Measurements from ENCODE around the gene FCHSD2. TPM values are rescaled to one million over a fixed set of nuclear protein-coding genes. Genes with fewer than 3 reads are reported as not detected.

The FCHSD2 gene
- total and polyA plus RNA-seq, 9 of the 15 experiments (the other 6 are each of a cell fraction or from before 2014, with no cell fraction given): 1.8 to 14.7 (median 6.4) TPM

DNA sequence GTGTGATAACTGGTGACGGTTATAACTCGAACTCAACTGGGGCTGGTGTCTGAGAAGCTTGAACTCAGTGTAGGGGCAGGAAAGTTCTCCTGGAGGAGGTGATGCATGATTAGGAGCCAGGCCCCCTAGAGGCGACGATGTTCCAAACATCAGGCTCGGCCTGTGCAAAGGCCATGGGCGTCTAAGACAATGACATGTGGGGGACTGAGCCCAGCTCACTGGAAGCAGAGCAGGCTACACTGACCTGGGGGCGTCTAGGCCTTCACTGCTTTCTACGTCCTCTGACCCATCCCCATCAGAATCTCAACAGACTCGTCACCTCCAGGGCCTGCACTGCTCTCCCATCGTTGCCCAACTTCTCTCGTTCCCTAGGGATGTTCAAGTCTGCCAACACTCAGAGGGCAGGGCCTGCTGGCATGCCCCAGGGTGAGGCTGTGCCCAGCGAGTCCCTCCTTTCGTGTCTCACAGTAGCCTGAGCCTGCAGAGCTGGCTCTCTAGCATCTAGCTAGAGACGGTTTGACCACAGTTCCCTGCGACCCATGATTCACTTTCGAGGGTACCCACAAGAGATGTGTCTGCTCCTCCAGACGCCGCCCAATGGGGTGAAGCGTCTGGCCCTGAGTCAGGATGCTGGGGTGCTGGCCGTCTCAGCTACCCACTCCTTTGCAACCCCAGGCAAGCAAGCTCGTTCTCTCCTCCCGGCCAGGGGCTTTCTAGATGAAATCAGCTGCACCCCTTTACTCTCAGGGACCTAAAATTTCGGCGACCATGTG, 329.0 kb downstream of the FCHSD2 start (continued):
- TF ChIP-seq UBTF (IDR thresholded peaks at IDR 0.05; ENCODE audit: borderline replicate concordance in 1 of 2, low read depth in 2 of 2, low read length in 2 of 2) (0 out of 4 replicates have a peak, but pooled peaks of 1 of the 2 experiments have one; percentile 46), ZNF263 (CRISPR knock-in tag; IDR thresholded peaks at IDR 0.05; ENCODE audit: borderline replicate concordance) (no peak; the same call in 1 of the 2 replicates), ZNF583 (CRISPR knock-in tag; IDR thresholded peaks at IDR 0.05) (no peak), CXXC5 (CRISPR knock-in tag; IDR thresholded peaks at IDR 0.05) (no peak), KLF13 (tag; IDR thresholded peaks at IDR 0.05; ENCODE audit: borderline replicate concordance, low read depth) (no peak), IRF2 (CRISPR knock-in tag; IDR thresholded peaks at IDR 0.05) (no peak), TOE1 (IDR thresholded peaks at IDR 0.05; ENCODE audit: borderline replicate concordance) (no peak), TOE1 (CRISPR knock-in tag; IDR thresholded peaks at IDR 0.05; ENCODE audit: borderline replicate concordance, low read depth) (no peak), ZNF778 (CRISPR knock-in tag; IDR thresholded peaks at IDR 0.05) (no peak), MED1 (CRISPR knock-in tag; IDR thresholded peaks at IDR 0.05; ENCODE audit: borderline replicate concordance) (no peak), MAFK (IDR thresholded peaks at IDR 0.05; ENCODE audit: low read length) (no peak), POLR2H (tag; IDR thresholded peaks at IDR 0.05; ENCODE audit: low read depth) (no peak)
- TF ChIP-seq, protein P1, sequence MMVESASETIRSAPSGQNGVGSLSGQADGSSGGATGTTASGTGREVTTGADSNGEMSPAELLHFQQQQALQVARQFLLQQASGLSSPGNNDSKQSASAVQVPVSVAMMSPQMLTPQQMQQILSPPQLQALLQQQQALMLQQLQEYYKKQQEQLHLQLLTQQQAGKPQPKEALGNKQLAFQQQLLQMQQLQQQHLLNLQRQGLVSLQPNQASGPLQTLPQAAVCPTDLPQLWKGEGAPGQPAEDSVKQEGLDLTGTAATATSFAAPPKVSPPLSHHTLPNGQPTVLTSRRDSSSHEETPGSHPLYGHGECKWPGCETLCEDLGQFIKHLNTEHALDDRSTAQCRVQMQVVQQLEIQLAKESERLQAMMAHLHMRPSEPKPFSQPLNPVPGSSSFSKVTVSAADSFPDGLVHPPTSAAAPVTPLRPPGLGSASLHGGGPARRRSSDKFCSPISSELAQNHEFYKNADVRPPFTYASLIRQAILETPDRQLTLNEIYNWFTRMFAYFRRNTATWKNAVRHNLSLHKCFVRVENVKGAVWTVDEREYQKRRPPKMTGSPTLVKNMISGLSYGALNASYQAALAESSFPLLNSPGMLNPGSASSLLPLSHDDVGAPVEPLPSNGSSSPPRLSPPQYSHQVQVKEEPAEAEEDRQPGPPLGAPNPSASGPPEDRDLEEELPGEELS (CRISPR knock-in tag; IDR thresholded peaks at IDR 0.05; ENCODE audit: borderline replicate concordance): no peak
- TF ChIP-seq, protein P2, sequence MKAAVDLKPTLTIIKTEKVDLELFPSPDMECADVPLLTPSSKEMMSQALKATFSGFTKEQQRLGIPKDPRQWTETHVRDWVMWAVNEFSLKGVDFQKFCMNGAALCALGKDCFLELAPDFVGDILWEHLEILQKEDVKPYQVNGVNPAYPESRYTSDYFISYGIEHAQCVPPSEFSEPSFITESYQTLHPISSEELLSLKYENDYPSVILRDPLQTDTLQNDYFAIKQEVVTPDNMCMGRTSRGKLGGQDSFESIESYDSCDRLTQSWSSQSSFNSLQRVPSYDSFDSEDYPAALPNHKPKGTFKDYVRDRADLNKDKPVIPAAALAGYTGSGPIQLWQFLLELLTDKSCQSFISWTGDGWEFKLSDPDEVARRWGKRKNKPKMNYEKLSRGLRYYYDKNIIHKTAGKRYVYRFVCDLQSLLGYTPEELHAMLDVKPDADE (conservative IDR thresholded peaks at IDR 0.05; ENCODE audit: control insufficient read depth, low read depth, low read length): no peak
- TF ChIP-seq, protein P3, sequence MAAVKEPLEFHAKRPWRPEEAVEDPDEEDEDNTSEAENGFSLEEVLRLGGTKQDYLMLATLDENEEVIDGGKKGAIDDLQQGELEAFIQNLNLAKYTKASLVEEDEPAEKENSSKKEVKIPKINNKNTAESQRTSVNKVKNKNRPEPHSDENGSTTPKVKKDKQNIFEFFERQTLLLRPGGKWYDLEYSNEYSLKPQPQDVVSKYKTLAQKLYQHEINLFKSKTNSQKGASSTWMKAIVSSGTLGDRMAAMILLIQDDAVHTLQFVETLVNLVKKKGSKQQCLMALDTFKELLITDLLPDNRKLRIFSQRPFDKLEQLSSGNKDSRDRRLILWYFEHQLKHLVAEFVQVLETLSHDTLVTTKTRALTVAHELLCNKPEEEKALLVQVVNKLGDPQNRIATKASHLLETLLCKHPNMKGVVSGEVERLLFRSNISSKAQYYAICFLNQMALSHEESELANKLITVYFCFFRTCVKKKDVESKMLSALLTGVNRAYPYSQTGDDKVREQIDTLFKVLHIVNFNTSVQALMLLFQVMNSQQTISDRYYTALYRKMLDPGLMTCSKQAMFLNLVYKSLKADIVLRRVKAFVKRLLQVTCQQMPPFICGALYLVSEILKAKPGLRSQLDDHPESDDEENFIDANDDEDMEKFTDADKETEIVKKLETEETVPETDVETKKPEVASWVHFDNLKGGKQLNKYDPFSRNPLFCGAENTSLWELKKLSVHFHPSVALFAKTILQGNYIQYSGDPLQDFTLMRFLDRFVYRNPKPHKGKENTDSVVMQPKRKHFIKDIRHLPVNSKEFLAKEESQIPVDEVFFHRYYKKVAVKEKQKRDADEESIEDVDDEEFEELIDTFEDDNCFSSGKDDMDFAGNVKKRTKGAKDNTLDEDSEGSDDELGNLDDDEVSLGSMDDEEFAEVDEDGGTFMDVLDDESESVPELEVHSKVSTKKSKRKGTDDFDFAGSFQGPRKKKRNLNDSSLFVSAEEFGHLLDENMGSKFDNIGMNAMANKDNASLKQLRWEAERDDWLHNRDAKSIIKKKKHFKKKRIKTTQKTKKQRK (IDR thresholded peaks at IDR 0.05; ENCODE audit: borderline replicate concordance, low read depth, low read length): no peak

Data from K562 (cell line).